Colonic mucosa (tissue), 4 donors: ENCODE measurements around the gene LPXN. TPM values are rescaled to one million over a fixed set of nuclear protein-coding genes. Genes with fewer than 3 reads are reported as not detected.

Experiments used
- DNase-seq: peaks from one replicate; pipeline ENCODE4 v3.0.0-alpha.2; 2020
- H3K27ac ChIP-seq: fragments of 200-600 bp; one replicate; pipeline ENCODE4 v1.8.0; 2021
- H3K27me3 ChIP-seq: fragments of 200-600 bp; one replicate; pipeline ENCODE4 v1.8.0; 2021
- H3K36me3 ChIP-seq: fragments of 200-600 bp; one replicate; pipeline ENCODE4 v1.8.0; 2021
- H3K4me1 ChIP-seq: fragments of 200-600 bp; one replicate; pipeline ENCODE4 v1.8.0; 2021; ENCODE audit warnings: mild to moderate bottlenecking
- H3K4me3 ChIP-seq: fragments of 200-600 bp; one replicate; pipeline ENCODE4 v1.8.0; 2021
- H3K9ac ChIP-seq, 2 donors: one replicate each; pipeline ENCODE4 v1.7.0; 2013; ENCODE audit warnings: control low read depth in 2 of 2, low read depth in 2 of 2, low read length in 2 of 2
- H3K9me3 ChIP-seq: fragments of 200-600 bp; one replicate; pipeline ENCODE4 v1.8.0; 2021
- intact Hi-C: fragments of 100-400 bp; cut with DNase I; formaldehyde crosslinking; loops from one replicate; pipeline ENCODE4 v1.14.1; 2022
- total RNA-seq, 2 donors: library from RNA; stranded (reverse); fragmentation: NEBNext Ultra II Directional in 1 of 2; extraction: Animal tissue kit (Norgen Biotek cat#: 25700) in 1 of 2; gene quantifications; one replicate each; pipeline ENCODE4 v1.2.1, GENCODE V29; 2021
- TF ChIP-seq, protein P1 (sequence below): fragments of 200-600 bp; IDR thresholded peaks from one replicate; pipeline ENCODE4 v1.8.0; 2022; ENCODE audit warnings: antibody characterized with exemption, mild to moderate bottlenecking
- donor health status: healthy.
- donor health status: DM: no; HTN: no; CAD: no.
- donor health status: DM: no; HTN: no; CAD: no.

LPXN gene
- total RNA-seq, 2 donors from 2014 or later, result 7.8 to 10.0 TPM

DNA sequence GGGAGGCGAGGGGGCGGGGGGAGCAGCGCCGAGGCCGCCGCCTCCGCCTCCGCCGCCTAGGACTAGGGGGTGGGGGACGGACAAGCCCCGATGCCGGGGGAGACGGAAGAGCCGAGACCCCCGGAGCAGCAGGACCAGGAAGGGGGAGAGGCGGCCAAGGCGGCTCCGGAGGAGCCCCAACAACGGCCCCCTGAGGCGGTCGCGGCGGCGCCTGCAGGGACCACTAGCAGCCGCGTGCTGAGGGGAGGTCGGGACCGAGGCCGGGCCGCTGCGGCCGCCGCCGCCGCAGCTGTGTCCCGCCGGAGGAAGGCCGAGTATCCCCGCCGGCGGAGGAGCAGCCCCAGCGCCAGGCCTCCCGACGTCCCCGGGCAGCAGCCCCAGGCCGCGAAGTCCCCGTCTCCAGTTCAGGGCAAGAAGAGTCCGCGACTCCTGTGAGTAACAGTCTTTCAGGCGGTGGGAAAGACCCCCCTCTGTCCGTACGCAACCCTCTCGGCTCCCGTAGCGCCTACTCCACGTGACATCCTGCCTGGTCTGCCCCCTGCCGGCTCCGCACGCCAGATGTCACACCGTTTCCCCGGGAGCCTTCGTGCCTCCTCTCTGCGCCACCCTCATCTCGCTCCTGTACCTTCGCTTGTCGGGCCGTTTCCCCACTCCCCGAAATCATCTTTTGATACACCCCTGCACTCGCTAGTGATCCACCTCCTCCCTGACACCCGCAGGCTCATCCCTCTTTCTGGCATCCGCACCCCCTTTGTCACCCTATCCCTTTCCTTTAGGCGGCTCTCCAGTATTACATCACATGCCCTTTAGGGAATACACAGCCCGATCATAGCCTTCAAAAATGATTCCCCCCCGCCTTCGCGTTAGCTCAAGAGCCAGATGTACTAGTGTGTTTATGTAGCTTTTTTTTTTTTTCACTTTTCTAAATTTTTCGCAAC, 3.8 kb upstream of the LPXN start:
- H3K9me3 ChIP-seq, result no peaks in the 10 kb centered on the region
- H3K4me1 ChIP-seq, result peaks cover 25% of the 10 kb centered on the region
- peak overlapping the region; percentile 89 for H3K4me3 ChIP-seq
- DNase-seq, result peak; percentile 96
- no peaks in the 10 kb centered on the region for H3K36me3 ChIP-seq
- no peaks in the 10 kb centered on the region for H3K27me3 ChIP-seq
- peak overlapping the region; percentile 100 for H3K27ac ChIP-seq
- intact Hi-C loops, result loop anchor here (10.0 kb wide), 2 partner anchors 45 to 95 kb away; partner anchors contain the start of gene CNTF
- H3K9ac ChIP-seq, result peak overlapping the region; percentile 93 to 97
- TF ChIP-seq, protein P1, sequence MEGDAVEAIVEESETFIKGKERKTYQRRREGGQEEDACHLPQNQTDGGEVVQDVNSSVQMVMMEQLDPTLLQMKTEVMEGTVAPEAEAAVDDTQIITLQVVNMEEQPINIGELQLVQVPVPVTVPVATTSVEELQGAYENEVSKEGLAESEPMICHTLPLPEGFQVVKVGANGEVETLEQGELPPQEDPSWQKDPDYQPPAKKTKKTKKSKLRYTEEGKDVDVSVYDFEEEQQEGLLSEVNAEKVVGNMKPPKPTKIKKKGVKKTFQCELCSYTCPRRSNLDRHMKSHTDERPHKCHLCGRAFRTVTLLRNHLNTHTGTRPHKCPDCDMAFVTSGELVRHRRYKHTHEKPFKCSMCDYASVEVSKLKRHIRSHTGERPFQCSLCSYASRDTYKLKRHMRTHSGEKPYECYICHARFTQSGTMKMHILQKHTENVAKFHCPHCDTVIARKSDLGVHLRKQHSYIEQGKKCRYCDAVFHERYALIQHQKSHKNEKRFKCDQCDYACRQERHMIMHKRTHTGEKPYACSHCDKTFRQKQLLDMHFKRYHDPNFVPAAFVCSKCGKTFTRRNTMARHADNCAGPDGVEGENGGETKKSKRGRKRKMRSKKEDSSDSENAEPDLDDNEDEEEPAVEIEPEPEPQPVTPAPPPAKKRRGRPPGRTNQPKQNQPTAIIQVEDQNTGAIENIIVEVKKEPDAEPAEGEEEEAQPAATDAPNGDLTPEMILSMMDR, result peak; percentile 67

DNA sequence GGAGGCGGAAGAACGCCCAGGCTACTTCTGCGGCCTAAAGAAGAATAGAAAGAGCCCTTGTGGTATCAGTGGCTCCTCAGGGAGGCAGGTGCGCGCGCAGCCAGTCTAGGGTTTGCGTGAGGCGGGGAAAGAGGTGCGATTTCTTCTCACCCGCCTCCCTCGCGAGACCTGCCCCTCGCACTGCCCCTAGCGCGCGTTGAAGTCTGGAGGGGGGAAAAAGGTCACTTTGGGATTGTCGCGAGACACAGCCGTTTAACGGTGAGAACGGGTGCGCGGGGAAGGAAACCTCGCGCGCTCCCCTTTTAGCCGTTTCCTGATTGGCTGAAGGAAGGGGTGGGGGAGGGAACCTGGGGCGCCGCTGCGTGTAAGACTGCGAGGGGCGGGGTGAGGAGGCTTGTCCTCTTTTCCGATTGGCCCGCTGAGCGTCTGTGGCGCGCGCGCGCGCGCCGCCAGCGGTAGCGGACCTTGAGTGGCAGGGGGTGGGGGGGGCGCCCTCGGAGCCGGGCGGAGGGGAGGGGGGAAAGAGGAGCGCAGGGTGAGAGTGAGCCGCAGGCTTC, 3.1 kb upstream of the LPXN start, which contains the start of gene ZFP91:
Gene ZFP91 (plus strand): TSS at position 429 of the 557 bp plus-strand sequence. CDS start 219 bp downstream, outside the sequence.
- Histone ChIP-seq H3K9me3 (no peaks in the 10 kb centered on the region), H3K36me3 (no peaks in the 10 kb centered on the region), H3K9ac (peak within 1 kb of the TSS; percentile 97 to 99), H3K27ac (peak within 1 kb of the TSS; percentile 100), H3K4me1 (peaks cover 25% of the 10 kb centered on the region), H3K4me3 (peak within 1 kb of the TSS; percentile 89), H3K27me3 (no peaks in the 10 kb centered on the region)
- intact Hi-C loops, result loop anchor here (10.0 kb wide), 2 partner anchors 46 to 96 kb away; partner anchors contain the start of gene CNTF
- peak; percentile 97 for DNase-seq
- TF ChIP-seq, protein P1, result no peak

DNA sequence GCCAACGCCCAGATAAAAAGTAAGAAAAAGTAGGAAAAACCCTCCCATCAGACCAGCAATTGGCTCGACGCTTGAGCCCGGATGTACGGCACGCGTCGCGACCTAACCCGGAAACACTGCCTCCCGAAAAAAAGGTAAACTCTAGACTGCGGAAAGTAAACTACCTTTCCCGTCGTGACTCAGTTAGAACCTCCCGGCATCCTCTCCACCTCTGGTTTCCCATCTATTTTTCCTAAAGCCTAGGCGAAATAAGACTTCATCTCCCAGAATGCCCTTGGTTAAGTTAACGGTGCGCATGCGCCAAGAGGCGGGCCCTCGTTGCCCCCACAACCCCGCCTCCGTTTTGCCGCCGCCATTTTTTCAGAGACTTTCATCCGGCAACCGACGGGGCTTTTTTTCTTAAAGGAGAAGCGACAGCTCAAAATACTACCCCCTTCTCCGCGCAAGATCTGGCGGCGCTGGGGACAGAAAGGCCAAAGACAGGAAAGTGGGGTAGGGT, 2.5 kb upstream of the LPXN start:
- peak overlapping the region; percentile 85 to 99 for H3K9ac ChIP-seq

DNA sequence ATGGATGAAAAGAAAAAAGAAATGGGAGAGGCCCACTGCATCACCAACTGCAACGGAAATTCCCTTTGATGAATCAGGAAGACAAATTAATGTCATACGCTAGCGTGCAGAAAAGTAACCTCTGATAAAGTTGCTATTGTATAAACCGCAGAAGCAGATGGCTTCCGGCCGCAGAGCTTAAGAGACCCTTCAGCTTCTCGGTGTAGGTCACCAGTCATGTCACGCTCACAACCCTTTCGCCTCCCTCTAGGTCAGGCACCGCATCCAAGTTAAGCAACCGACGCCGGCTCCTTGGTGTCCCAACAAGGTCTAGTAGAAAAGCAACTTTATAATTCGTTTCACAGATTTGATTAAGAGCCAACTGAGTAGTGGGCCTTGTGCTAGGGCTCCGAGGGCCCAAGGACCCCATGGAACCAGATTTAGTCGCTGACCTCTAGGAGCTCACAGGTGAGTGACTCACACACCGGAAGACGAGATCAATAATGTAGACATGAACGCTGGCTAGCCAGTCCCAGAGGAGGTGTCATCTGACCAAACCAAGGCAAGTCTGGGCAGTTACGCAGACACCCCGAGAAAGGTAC, 2.0 kb upstream of the LPXN start:
- peak; percentile 68 for DNase-seq
- Histone ChIP-seq H3K4me3 (peak overlapping the region; percentile 89), H3K27me3 (no peaks in the 10 kb centered on the region), H3K36me3 (no peaks in the 10 kb centered on the region), H3K9me3 (no peaks in the 10 kb centered on the region), H3K4me1 (peaks cover 15% of the 10 kb centered on the region), H3K9ac (peak overlapping the region; percentile 76 to 99), H3K27ac (peak overlapping the region; percentile 100)
- TF ChIP-seq, protein P1, result no peak
- intact Hi-C loops, result loop anchor here (10.0 kb wide), 2 partner anchors 47 to 97 kb away; partner anchors contain the start of gene CNTF

More for the DNA sequence above, 2.5 kb upstream of the LPXN start:
- peak overlapping the region; percentile 89 for H3K4me3 ChIP-seq
- H3K4me1 ChIP-seq, result peaks cover 21% of the 10 kb centered on the region
- DNase-seq, result peak; percentile 96
- peak overlapping the region; percentile 100 for H3K27ac ChIP-seq
- no peaks in the 10 kb centered on the region for H3K36me3 ChIP-seq
- H3K9me3 ChIP-seq, result no peaks in the 10 kb centered on the region
- TF ChIP-seq, protein P1, result no peak
- intact Hi-C loops, result loop anchor here (10.0 kb wide), 2 partner anchors 47 to 97 kb away; partner anchors contain the start of gene CNTF
- no peaks in the 10 kb centered on the region for H3K27me3 ChIP-seq
